Measurements from ENCODE around the gene DPAGT1.

The DPAGT1 gene

DNA sequence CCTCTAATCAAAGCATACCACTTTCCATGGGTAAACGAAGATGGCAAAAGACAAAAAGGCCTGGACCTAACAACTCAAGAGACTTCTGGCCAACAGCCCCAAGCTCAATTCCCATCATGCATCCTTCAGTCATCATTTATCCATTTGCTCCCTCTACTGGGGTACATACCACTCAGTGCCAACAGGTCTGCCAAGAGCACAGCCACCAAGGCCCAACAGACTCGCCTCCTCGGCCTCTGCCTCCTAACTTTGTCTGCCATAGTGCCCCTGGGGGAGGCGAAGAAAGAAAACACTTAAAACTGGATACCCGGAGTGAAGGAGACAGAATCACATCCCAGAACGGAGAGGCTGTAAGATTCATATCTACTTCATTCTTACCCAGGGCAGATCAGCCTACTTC lies 45.8 kb downstream of the DPAGT1 start:
- no peaks in the 10 kb centered on the region for H3K27me3 ChIP-seq (replicated peaks in 2 of 5; ENCODE audit: control insufficient read depth in 4 of 5, insufficient read depth in 5 of 5, low read length in 4 of 5)
- H3K9me3 ChIP-seq (ENCODE audit: control extremely low read depth in 1 of 5, control insufficient read depth in 4 of 5, insufficient read depth in 2 of 5, low read depth in 1 of 5, low read length in 4 of 5) = no peaks in the 10 kb centered on the region
- peak overlapping the region; percentile 89 to 95 for H3K27ac ChIP-seq (ENCODE audit: insufficient read depth in 1 of 2, low read depth in 1 of 2, low read length in 2 of 2, poor library complexity in 1 of 2, severe bottlenecking in 2 of 2)
- peaks cover 10 to 48% (median 40%) of the 10 kb centered on the region in 4 experiments for H3K36me3 ChIP-seq (ENCODE audit: control insufficient read depth in 4 of 4, insufficient read depth in 4 of 4, low read length in 3 of 4)
- H3K4me1 ChIP-seq (ENCODE audit: control extremely low read depth in 1 of 4, control insufficient read depth in 4 of 4, insufficient read depth in 4 of 4, low read length in 3 of 4) = peaks cover 4 to 22% (median 19%) of the 10 kb centered on the region in 4 experiments
- ChIA-PET POLR2A (interaction anchor here (1.0 to 4.9 kb wide), 8 partner anchors 10 to 39 kb away, joined by 3 to 36 read pairs (median 8); partner anchors contain the start of genes RPS25, TRAPPC4 and VPS11), CTCF (interaction anchor here (0.6 to 5.1 kb wide), 20 partner anchors 8 to 144 kb away, joined by 3 to 36 read pairs (median 4); partner anchors contain the start of gene VPS11)
- peak overlapping the region; percentile 46 to 86 (median 79) for H3K4me3 ChIP-seq (ENCODE audit: control insufficient read depth in 1 of 7, extremely low read depth in 1 of 7, insufficient read depth in 4 of 7, low read depth in 2 of 7, low read length in 6 of 7)
- DNase-seq = peak; percentile 71 to 77 (median 72)
- WGBS (ENCODE audit: insufficient coverage) = 78% methylated on average over 1 of the region's 6 CpGs

DNA sequence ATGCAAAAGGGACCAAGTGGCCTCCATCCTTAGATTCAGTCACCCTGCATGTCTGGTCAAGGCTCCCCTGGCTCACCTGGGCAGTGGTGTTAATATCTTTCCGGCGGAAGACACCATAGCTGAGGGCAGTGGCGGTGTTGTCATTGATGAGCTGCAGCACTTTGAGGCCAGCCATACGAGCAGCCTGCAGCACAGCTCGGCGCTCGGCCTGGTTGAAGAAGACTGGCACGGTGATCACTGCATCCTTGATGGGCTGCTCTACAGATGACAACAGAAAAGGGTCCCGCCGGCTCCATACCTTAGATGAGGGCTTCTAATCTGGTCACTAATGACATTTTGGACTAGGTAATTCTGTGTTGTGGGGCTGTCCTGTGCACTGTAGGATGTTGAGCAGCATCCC lies 47.2 kb downstream of the DPAGT1 start:
- no peaks in the 10 kb centered on the region for H3K27me3 ChIP-seq (replicated peaks in 2 of 5; ENCODE audit: control insufficient read depth in 4 of 5, insufficient read depth in 5 of 5, low read length in 4 of 5)
- H3K36me3 ChIP-seq (ENCODE audit: control insufficient read depth in 4 of 4, insufficient read depth in 4 of 4, low read length in 3 of 4) = peaks cover 10 to 59% (median 48%) of the 10 kb centered on the region in 4 experiments
- no peaks in the 10 kb centered on the region for H3K9me3 ChIP-seq (ENCODE audit: control extremely low read depth in 1 of 5, control insufficient read depth in 4 of 5, insufficient read depth in 2 of 5, low read depth in 1 of 5, low read length in 4 of 5)
- ChIA-PET POLR2A (interaction anchor here (0.7 to 2.2 kb wide), 4 partner anchors 9 to 34 kb away, joined by 3 to 15 read pairs (median 4); no protein-coding TSS in a partner anchor), CTCF (interaction anchor here (0.7 to 5.1 kb wide), 6 partner anchors 10 to 45 kb away, joined by 3 to 36 read pairs (median 4); partner anchors contain the start of gene VPS11)
- H3K4me1 ChIP-seq (ENCODE audit: control extremely low read depth in 1 of 4, control insufficient read depth in 4 of 4, insufficient read depth in 4 of 4, low read length in 3 of 4) = peaks cover 4 to 22% (median 19%) of the 10 kb centered on the region in 4 experiments
- H3K27ac ChIP-seq (ENCODE audit: insufficient read depth in 1 of 2, low read depth in 1 of 2, low read length in 2 of 2, poor library complexity in 1 of 2, severe bottlenecking in 2 of 2) = no peak overlapping the region
- H3K4me3 ChIP-seq (ENCODE audit: control insufficient read depth in 1 of 7, extremely low read depth in 1 of 7, insufficient read depth in 4 of 7, low read depth in 2 of 7, low read length in 6 of 7) = no peak overlapping the region
- WGBS (ENCODE audit: insufficient coverage) = 97% methylated on average over 10 of the region's 10 CpGs
- no peak for DNase-seq

DNA sequence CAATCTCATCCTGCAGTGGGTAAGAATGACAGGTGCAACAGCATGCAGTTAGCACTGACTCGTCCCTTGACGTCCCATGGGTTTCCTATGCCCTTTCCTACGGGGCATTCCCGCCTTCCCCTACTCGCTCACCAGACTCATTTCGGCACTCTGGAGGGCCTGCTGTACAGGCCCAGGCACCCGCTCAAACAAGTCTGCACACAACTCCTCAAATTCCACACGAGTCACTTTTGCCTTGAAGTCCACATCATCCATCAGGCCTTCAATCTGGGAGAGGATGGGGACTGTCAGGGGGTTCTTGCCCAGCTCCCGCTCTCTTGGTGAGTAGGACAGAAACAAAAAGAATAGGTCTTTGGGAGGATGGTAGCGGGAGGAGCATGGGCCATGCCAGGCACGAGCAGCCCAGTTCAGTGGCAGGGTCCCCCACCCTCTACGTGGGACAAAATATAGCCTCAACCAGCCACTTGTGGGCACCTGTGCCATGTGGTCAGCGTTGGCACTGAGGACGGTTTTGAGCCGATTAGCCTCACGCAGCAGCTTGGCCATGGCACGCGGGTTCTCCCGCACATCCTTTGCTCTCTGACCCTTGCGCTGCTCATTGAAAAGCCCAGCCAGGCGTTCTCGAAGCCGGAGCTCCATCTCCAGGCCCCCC lies 49.4 kb downstream of the DPAGT1 start:
- Histone ChIP-seq H3K9me3 (ENCODE audit: control extremely low read depth in 1 of 5, control insufficient read depth in 4 of 5, insufficient read depth in 2 of 5, low read depth in 1 of 5, low read length in 4 of 5) (no peaks in the 10 kb centered on the region), H3K4me3 (ENCODE audit: control insufficient read depth in 1 of 7, extremely low read depth in 1 of 7, insufficient read depth in 4 of 7, low read depth in 2 of 7, low read length in 6 of 7) (no peak overlapping the region), H3K27me3 (replicated peaks in 2 of 5; ENCODE audit: control insufficient read depth in 4 of 5, insufficient read depth in 5 of 5, low read length in 4 of 5) (no peaks in the 10 kb centered on the region), H3K27ac (ENCODE audit: insufficient read depth in 1 of 2, low read depth in 1 of 2, low read length in 2 of 2, poor library complexity in 1 of 2, severe bottlenecking in 2 of 2) (no peak overlapping the region), H3K36me3 (ENCODE audit: control insufficient read depth in 4 of 4, insufficient read depth in 4 of 4, low read length in 3 of 4) (peaks cover 15 to 81% (median 68%) of the 10 kb centered on the region in 4 experiments), H3K4me1 (ENCODE audit: control extremely low read depth in 1 of 4, control insufficient read depth in 4 of 4, insufficient read depth in 4 of 4, low read length in 3 of 4) (peaks cover 2 to 12% (median 10%) of the 10 kb centered on the region in 4 experiments)
- 98% methylated on average over 20 of the region's 23 CpGs for WGBS (ENCODE audit: insufficient coverage)
- CTCF ChIA-PET = interaction anchor here (1.0 to 5.1 kb wide), 3 partner anchors 8 to 42 kb away, joined by 3 to 36 read pairs (median 7); no protein-coding TSS in a partner anchor
- DNase-seq = no peak
- POLR2A ChIA-PET = no interaction called here

DNA sequence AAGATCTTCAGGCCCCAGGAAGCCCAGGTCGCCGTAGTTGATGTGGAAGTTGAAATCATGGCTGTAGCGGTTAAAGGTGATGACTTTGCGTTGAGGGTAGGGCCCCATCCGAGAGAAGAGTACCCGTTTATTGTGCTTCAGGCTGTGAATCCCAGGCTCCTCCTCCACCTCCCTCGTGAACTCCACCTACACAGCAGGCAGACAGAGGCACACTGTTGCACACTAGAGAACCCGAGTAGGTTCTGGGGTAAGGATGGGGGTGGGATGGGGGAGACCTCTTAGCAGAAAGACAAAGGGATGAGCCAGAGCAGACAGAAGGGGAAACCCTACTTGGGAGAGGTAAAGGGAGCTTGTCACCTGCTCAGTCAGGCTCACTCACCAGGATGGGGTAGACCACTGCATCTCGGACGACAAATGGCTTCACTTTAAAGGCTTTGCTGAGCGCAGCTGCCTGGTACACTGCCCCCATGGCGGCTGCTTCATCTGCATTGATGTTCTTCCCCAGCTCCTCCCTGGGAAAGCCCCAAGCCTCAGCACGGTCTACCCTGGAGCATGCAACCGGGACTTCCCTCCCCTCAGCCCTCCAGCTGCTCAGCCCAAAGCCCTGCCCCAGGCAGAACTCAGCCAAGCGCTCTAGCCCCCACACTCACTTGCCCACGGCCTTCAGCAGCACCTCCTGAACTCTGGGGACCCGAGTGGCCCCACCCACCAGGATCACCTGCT lies 50.1 kb downstream of the DPAGT1 start:
- Histone ChIP-seq H3K27ac (ENCODE audit: insufficient read depth in 1 of 2, low read depth in 1 of 2, low read length in 2 of 2, poor library complexity in 1 of 2, severe bottlenecking in 2 of 2) (no peak overlapping the region), H3K27me3 (replicated peaks in 2 of 5; ENCODE audit: control insufficient read depth in 4 of 5, insufficient read depth in 5 of 5, low read length in 4 of 5) (no peaks in the 10 kb centered on the region), H3K4me1 (ENCODE audit: control extremely low read depth in 1 of 4, control insufficient read depth in 4 of 4, insufficient read depth in 4 of 4, low read length in 3 of 4) (peaks cover 2 to 12% (median 10%) of the 10 kb centered on the region in 4 experiments), H3K9me3 (ENCODE audit: control extremely low read depth in 1 of 5, control insufficient read depth in 4 of 5, insufficient read depth in 2 of 5, low read depth in 1 of 5, low read length in 4 of 5) (no peaks in the 10 kb centered on the region), H3K4me3 (ENCODE audit: control insufficient read depth in 1 of 7, extremely low read depth in 1 of 7, insufficient read depth in 4 of 7, low read depth in 2 of 7, low read length in 6 of 7) (no peak overlapping the region), H3K36me3 (ENCODE audit: control insufficient read depth in 4 of 4, insufficient read depth in 4 of 4, low read length in 3 of 4) (peaks cover 17 to 87% (median 71%) of the 10 kb centered on the region in 4 experiments)
- 99% methylated on average over 9 of the region's 17 CpGs for WGBS (ENCODE audit: insufficient coverage)
- ChIA-PET CTCF (interaction anchor here (0.6 to 1.6 kb wide), 4 partner anchors 13 to 774 kb away, joined by 3 to 7 read pairs (median 4); no protein-coding TSS in a partner anchor), POLR2A (no interaction called here)
- DNase-seq = no peak

DNA sequence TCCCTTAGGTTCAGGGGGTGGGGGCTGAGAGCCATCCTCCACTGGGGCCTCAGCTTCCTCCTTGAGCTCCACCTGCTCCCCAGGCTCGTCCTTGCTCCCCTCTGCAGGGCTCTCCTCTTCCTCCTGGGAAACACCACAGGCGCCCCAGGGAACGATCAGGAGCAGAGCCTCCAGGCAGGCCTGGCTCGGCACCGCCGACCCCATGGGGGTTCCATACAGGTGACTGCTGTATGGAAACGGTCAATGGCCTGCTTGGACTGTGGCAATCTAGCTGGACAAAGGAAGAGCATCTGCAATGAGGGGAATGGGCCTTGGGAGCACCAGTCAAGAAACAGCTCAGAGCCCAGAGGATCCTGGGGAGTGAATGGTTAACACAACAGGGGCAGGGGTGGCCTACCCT lies 52.6 kb downstream of the DPAGT1 start:
- Histone ChIP-seq H3K27me3 (replicated peaks in 2 of 5; ENCODE audit: control insufficient read depth in 4 of 5, insufficient read depth in 5 of 5, low read length in 4 of 5) (no peaks in the 10 kb centered on the region), H3K4me3 (ENCODE audit: control insufficient read depth in 1 of 7, extremely low read depth in 1 of 7, insufficient read depth in 4 of 7, low read depth in 2 of 7, low read length in 6 of 7) (no peak overlapping the region), H3K36me3 (ENCODE audit: control insufficient read depth in 4 of 4, insufficient read depth in 4 of 4, low read length in 3 of 4) (peaks cover 14 to 91% (median 74%) of the 10 kb centered on the region in 4 experiments), H3K9me3 (ENCODE audit: control extremely low read depth in 1 of 5, control insufficient read depth in 4 of 5, insufficient read depth in 2 of 5, low read depth in 1 of 5, low read length in 4 of 5) (no peaks in the 10 kb centered on the region), H3K4me1 (ENCODE audit: control extremely low read depth in 1 of 4, control insufficient read depth in 4 of 4, insufficient read depth in 4 of 4, low read length in 3 of 4) (no peaks in the 10 kb centered on the region), H3K27ac (ENCODE audit: insufficient read depth in 1 of 2, low read depth in 1 of 2, low read length in 2 of 2, poor library complexity in 1 of 2, severe bottlenecking in 2 of 2) (no peak overlapping the region)
- CTCF ChIA-PET = interaction anchor here (1.7 to 2.4 kb wide), 3 partner anchors 7 to 46 kb away, joined by 7 to 10 read pairs (median 7); a partner anchor contains a TSS
- POLR2A ChIA-PET = no interaction called here
- DNase-seq = no peak
- 94% methylated on average over 2 of the region's 7 CpGs for WGBS (ENCODE audit: insufficient coverage)

DNA sequence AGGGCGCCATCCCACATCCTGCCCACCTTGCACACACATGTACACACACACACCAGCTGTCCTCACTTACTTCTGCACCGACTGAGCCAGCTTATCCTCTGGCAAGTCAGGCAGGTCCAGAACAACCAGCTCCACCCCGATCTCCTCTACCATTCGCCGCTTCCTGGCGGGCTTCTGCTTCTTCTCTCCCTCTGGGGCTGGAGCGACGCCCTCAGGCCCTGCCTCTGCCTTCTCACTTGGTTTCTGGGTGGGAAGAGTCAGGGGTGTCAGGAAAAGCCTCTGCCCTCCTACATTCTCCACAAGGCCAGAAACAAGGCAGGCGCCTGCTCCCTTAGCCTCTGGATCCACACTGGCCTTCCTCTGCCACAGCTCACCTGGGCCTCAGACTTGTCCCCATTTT lies 53.0 kb downstream of the DPAGT1 start:
- CTCF ChIA-PET = interaction anchor here (1.7 to 3.9 kb wide), 4 partner anchors 8 to 46 kb away, joined by 7 to 19 read pairs (median 8); partner anchors contain the start of gene SLC37A4
- Histone ChIP-seq H3K36me3 (ENCODE audit: control insufficient read depth in 4 of 4, insufficient read depth in 4 of 4, low read length in 3 of 4) (peaks cover 11 to 87% (median 71%) of the 10 kb centered on the region in 4 experiments), H3K27me3 (replicated peaks in 2 of 5; ENCODE audit: control insufficient read depth in 4 of 5, insufficient read depth in 5 of 5, low read length in 4 of 5) (no peaks in the 10 kb centered on the region), H3K4me1 (ENCODE audit: control extremely low read depth in 1 of 4, control insufficient read depth in 4 of 4, insufficient read depth in 4 of 4, low read length in 3 of 4) (no peaks in the 10 kb centered on the region), H3K4me3 (ENCODE audit: control insufficient read depth in 1 of 7, extremely low read depth in 1 of 7, insufficient read depth in 4 of 7, low read depth in 2 of 7, low read length in 6 of 7) (no peak overlapping the region), H3K9me3 (ENCODE audit: control extremely low read depth in 1 of 5, control insufficient read depth in 4 of 5, insufficient read depth in 2 of 5, low read depth in 1 of 5, low read length in 4 of 5) (no peaks in the 10 kb centered on the region), H3K27ac (ENCODE audit: insufficient read depth in 1 of 2, low read depth in 1 of 2, low read length in 2 of 2, poor library complexity in 1 of 2, severe bottlenecking in 2 of 2) (no peak overlapping the region)
- POLR2A ChIA-PET = interaction anchor here (2.2 kb wide), 1 partner anchor 9 kb away, joined by 13 read pairs; the partner anchor contains the start of gene HYOU1
- DNase-seq = no peak
- 86% methylated on average over 5 of the region's 9 CpGs for WGBS (ENCODE audit: insufficient coverage)

All from common myeloid progenitor, CD34-positive (primary cell).